ENCODE results near the gene ITPR2. TPM values are rescaled to one million over a fixed set of nuclear protein-coding genes. Genes with fewer than 3 reads are reported as not detected.

ITPR2 gene
- total RNA-seq, 1 experiment from 2014 or later: 14.3 TPM

DNA sequence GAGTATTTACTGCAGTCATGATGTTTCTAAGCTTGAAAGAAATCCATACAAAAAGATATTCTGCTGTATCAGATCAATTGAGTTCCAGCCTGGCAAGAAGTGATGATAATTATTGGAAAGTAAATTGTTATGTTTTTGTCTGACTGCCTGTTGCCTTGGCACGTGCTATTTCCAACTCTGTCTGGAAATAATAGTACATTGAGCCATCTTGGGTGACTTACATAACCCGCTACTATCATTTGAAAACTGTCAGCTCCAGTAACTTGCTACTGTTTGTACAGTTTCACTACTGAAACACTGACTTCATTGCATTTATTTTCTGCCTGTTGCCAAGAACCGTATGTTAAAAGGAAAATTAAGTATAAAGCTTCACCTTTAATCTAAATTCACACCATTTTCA is 318.6 kb downstream of the ITPR2 start:
- POLR2A ChIA-PET: interaction anchor here (1.4 to 1.6 kb wide), 3 partner anchors 9 to 21 kb away, joined by 4 to 7 read pairs (median 7); no protein-coding TSS in a partner anchor
- H3K4me3 Mint-ChIP-seq (ENCODE audit: unreplicated experiment): no peak overlapping the region
- no TSS peak for BruUV-seq (replicated peaks)

DNA sequence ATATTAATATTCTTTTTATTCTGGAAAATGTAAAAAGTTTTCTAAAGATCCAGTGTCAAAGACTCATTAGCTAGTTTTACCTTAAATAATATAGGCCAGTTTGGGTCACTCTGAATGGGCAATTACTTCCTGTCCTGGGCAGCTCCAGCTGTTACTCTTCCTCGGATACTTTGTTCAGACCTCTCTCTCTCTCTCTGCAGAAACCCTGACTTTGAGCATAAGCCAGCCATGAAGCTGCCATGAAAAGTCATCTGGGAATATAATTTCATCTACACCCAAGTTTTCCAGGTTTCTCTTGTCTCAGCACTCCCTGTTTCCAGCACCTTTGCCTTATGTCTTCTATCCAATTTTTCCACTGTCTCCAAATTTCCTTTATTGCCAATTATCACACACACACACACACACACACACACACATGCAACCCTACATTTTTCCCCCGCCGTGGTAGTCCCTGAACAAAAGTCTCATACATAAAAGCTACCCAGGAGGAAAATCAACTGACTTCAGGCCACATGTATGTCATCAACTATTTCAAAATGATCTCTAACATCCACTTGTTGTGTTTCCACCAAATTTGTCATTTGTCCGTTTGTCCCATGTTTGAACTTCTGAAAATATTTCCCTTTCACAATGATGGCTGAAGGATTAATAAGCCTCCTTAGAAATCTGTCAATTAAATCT is 319.5 kb downstream of the ITPR2 start:
- Mint-ChIP-seq H3K4me1 (ENCODE audit: insufficient read depth, unreplicated experiment) (no peaks in the 10 kb centered on the region), H3K36me3 (ENCODE audit: insufficient read depth, unreplicated experiment) (no peaks in the 10 kb centered on the region), H3K4me3 (ENCODE audit: unreplicated experiment) (no peak overlapping the region), H3K27ac (ENCODE audit: low read depth, unreplicated experiment) (no peak overlapping the region), H3K9me3 (ENCODE audit: unreplicated experiment) (no peaks in the 10 kb centered on the region), H3K27me3 (ENCODE audit: insufficient read depth, unreplicated experiment) (no peaks in the 10 kb centered on the region)
- ChIA-PET CTCF (interaction anchor here (0.6 to 0.7 kb wide), 2 partner anchors 10 to 25 kb away, joined by 3 to 5 read pairs; no protein-coding TSS in a partner anchor), POLR2A (interaction anchor here (0.6 to 1.6 kb wide), 3 partner anchors 9 to 20 kb away, joined by 3 to 7 read pairs (median 4); no protein-coding TSS in a partner anchor)
- intact Hi-C loops (cut with micrococcal nuclease): no loop called here
- no TSS peak for BruUV-seq (replicated peaks)
- DNase-seq (ENCODE audit: unreplicated experiment): no peak
- TF ChIP-seq, protein P1, sequence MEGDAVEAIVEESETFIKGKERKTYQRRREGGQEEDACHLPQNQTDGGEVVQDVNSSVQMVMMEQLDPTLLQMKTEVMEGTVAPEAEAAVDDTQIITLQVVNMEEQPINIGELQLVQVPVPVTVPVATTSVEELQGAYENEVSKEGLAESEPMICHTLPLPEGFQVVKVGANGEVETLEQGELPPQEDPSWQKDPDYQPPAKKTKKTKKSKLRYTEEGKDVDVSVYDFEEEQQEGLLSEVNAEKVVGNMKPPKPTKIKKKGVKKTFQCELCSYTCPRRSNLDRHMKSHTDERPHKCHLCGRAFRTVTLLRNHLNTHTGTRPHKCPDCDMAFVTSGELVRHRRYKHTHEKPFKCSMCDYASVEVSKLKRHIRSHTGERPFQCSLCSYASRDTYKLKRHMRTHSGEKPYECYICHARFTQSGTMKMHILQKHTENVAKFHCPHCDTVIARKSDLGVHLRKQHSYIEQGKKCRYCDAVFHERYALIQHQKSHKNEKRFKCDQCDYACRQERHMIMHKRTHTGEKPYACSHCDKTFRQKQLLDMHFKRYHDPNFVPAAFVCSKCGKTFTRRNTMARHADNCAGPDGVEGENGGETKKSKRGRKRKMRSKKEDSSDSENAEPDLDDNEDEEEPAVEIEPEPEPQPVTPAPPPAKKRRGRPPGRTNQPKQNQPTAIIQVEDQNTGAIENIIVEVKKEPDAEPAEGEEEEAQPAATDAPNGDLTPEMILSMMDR (IDR thresholded peaks at IDR 0.05; ENCODE audit: unreplicated experiment): no peak

More for the DNA sequence above, 318.6 kb downstream of the ITPR2 start:
- Mint-ChIP-seq H3K4me1 (ENCODE audit: insufficient read depth, unreplicated experiment) (no peaks in the 10 kb centered on the region), H3K9me3 (ENCODE audit: unreplicated experiment) (no peaks in the 10 kb centered on the region), H3K27me3 (ENCODE audit: insufficient read depth, unreplicated experiment) (no peaks in the 10 kb centered on the region), H3K27ac (ENCODE audit: low read depth, unreplicated experiment) (no peak overlapping the region), H3K36me3 (ENCODE audit: insufficient read depth, unreplicated experiment) (no peaks in the 10 kb centered on the region)
- intact Hi-C loops (cut with micrococcal nuclease): no loop called here
- CTCF ChIA-PET: interaction anchor here (0.6 kb wide), 1 partner anchor 451 kb away, joined by 4 read pairs; no protein-coding TSS in a partner anchor
- DNase-seq (ENCODE audit: unreplicated experiment): no peak
- TF ChIP-seq, protein P1 (IDR thresholded peaks at IDR 0.05; ENCODE audit: unreplicated experiment): no peak

DNA sequence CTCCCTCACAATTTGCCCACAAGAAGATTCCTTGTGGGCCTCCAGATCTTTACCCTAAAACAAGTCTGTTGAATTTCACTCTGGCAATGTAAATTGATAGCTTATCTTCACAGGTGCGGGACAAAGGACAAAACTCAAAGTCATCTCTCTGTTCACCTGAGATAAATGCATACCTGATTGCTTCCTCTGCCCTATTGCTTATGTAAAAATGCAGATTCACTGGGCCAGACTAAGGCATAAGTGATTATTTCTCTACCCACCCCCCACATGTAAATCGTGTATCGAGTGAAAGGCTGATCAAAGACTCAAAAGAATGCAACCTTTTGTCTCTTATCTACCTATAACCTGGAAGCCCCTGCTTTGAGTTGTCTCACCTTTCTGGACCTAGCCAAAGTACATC is 320.8 kb downstream of the ITPR2 start:
- Mint-ChIP-seq H3K4me3 (ENCODE audit: unreplicated experiment) (no peak overlapping the region), H3K27me3 (ENCODE audit: insufficient read depth, unreplicated experiment) (no peaks in the 10 kb centered on the region), H3K27ac (ENCODE audit: low read depth, unreplicated experiment) (no peak overlapping the region), H3K9me3 (ENCODE audit: unreplicated experiment) (no peaks in the 10 kb centered on the region), H3K4me1 (ENCODE audit: insufficient read depth, unreplicated experiment) (no peaks in the 10 kb centered on the region), H3K36me3 (ENCODE audit: insufficient read depth, unreplicated experiment) (no peaks in the 10 kb centered on the region)
- no peak for DNase-seq (ENCODE audit: unreplicated experiment)
- CTCF ChIA-PET: interaction anchor here (0.6 to 0.9 kb wide), 2 partner anchors 13 to 375 kb away, joined by 3 to 4 read pairs; no protein-coding TSS in a partner anchor
- BruUV-seq (replicated peaks): no TSS peak
- intact Hi-C loops (cut with micrococcal nuclease): no loop called here
- POLR2A ChIA-PET: interaction anchor here (0.5 to 1.3 kb wide), 3 partner anchors 11 to 385 kb away, joined by 3 to 6 read pairs (median 3); no protein-coding TSS in a partner anchor
- TF ChIP-seq, protein P1 (IDR thresholded peaks at IDR 0.05; ENCODE audit: unreplicated experiment): no peak

DNA sequence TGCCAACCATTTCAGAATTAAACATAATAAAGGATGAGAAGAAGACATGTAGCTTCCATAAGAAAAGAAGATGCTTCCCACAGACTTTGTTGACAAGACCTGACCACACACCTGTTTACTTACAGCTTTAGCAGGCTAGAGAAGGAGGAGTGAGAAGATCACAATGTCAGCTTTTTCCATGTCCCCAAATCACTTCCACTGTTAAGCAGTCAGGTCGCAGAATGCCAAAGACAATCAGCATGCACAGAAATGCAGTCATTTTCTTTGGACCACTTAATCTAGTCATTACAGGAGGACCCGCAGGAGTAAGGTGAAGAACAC is 322.7 kb downstream of the ITPR2 start:
- no peaks in the 10 kb centered on the region for H3K9me3 Mint-ChIP-seq (ENCODE audit: unreplicated experiment)
- no peak for DNase-seq (ENCODE audit: unreplicated experiment)
- H3K27me3 Mint-ChIP-seq (ENCODE audit: insufficient read depth, unreplicated experiment): no peaks in the 10 kb centered on the region
- H3K36me3 Mint-ChIP-seq (ENCODE audit: insufficient read depth, unreplicated experiment): no peaks in the 10 kb centered on the region
- CTCF ChIA-PET: interaction anchor here (1.0 kb wide), 1 partner anchor 13 kb away, joined by 4 read pairs; no protein-coding TSS in a partner anchor
- TF ChIP-seq, protein P1 (IDR thresholded peaks at IDR 0.05; ENCODE audit: unreplicated experiment): no peak
- intact Hi-C loops (cut with micrococcal nuclease): no loop called here
- H3K27ac Mint-ChIP-seq (ENCODE audit: low read depth, unreplicated experiment): no peak overlapping the region
- BruUV-seq (replicated peaks): no TSS peak
- H3K4me1 Mint-ChIP-seq (ENCODE audit: insufficient read depth, unreplicated experiment): no peaks in the 10 kb centered on the region
- POLR2A ChIA-PET: interaction anchor here (1.0 to 1.2 kb wide), 2 partner anchors 10 to 11 kb away, joined by 3 to 6 read pairs; no protein-coding TSS in a partner anchor
- H3K4me3 Mint-ChIP-seq (ENCODE audit: unreplicated experiment): no peak overlapping the region
